Fibroblast of the aortic adventitia (primary cell): ENCODE data around the gene ATXN3. TPM values are rescaled to one million over a fixed set of nuclear protein-coding genes. Genes with fewer than 3 reads are reported as not detected.
"Not testable (repeated sequence)": the region's sequence is repeated elsewhere in the genome, so short reads cannot be mapped to it uniquely, and the experiment has no call there.

Experiments
- DNase-seq: peaks from one replicate; pipeline ENCODE4 v3.0.0-alpha.2; 2010; ENCODE audit warnings: low read depth
- H3K4me3 ChIP-seq: 2 replicates; pipeline ENCODE4 v1.5.1; 2011; ENCODE audit warnings: low read depth, mild to moderate bottlenecking, control low read depth, low read length, moderate library complexity
- total RNA-seq: library from RNA; depleted of rRNA; stranded (reverse); fragments of >200 nt; gene quantifications from 2 replicates; pipeline ENCODE4 v1.2.3, GENCODE V29; 2012; ENCODE audit warnings: low replicate concordance
- TF ChIP-seq, protein P1 (sequence below): IDR thresholded peaks from 2 replicates; pipeline ENCODE4 v1.5.1; 2011; ENCODE audit warnings: mild to moderate bottlenecking, low read length, control low read depth, inconsistent platforms; ENCODE audit not compliant: insufficient read depth

ATXN3 gene
- total RNA-seq, 1 donor, result 53.1 TPM

DNA sequence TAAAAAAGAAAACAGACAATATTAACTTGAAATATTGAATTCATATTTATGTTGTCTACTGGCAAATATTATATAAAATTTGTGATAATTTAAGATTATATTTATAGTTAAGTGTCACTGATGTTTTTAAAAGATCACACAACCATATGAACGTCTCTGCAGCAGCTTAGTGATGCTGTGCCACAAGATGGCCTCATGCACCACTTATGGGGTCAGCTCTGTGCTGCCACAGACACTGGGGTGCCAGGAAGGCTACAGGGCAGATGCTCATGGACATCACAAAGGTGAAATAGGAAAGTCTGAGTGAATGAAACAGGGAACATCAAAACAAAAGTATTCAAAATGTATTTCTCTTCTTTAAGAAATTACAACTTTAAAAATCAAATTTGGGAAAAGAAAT, 13.1 kb downstream of the ATXN3 start:
- TF ChIP-seq, protein P1, sequence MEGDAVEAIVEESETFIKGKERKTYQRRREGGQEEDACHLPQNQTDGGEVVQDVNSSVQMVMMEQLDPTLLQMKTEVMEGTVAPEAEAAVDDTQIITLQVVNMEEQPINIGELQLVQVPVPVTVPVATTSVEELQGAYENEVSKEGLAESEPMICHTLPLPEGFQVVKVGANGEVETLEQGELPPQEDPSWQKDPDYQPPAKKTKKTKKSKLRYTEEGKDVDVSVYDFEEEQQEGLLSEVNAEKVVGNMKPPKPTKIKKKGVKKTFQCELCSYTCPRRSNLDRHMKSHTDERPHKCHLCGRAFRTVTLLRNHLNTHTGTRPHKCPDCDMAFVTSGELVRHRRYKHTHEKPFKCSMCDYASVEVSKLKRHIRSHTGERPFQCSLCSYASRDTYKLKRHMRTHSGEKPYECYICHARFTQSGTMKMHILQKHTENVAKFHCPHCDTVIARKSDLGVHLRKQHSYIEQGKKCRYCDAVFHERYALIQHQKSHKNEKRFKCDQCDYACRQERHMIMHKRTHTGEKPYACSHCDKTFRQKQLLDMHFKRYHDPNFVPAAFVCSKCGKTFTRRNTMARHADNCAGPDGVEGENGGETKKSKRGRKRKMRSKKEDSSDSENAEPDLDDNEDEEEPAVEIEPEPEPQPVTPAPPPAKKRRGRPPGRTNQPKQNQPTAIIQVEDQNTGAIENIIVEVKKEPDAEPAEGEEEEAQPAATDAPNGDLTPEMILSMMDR, result no peak

DNA sequence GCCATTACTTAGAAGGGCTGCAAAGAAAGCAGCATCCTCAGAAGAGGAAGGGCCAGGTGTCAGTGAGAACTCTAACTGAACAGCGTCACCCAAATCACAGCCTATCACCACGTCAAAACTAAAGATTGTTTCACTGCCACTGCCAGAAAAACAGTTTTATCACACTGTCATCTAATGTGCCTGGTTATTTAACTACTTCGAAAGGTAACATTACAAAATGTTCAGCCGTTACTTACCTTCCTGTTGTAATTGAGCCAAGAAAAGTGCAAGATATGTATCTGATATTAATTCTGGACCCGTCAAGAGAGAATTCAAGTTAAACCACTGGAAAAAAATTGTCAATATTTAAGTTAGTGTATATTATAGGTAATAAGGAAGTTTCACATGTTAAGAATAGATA, 17.9 kb downstream of the ATXN3 start:
- DNase-seq, result no peak
- TF ChIP-seq, protein P1, result no peak
- no peak overlapping the region for H3K4me3 ChIP-seq

More for the DNA sequence above, 13.1 kb downstream of the ATXN3 start:
- no peak for DNase-seq
- H3K4me3 ChIP-seq, result no peak overlapping the region

DNA sequence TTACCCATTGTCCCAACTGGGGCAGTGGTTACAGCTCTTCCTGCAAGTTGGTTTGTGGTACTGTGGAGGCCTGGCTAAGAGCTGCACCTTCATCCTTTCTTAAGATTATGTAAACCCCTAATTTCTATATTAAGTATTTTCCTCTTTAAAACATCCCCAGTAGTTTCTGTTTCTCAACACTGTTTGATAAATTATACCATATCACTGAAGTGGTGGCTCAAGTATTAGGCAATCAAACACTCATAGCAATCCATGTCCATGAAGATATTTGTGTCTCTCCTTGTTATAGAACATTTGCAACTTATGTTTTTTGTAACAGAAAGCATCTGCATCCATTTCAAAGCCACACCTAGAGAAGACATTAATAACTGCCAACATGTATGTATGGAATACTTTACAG, 31.8 kb downstream of the ATXN3 start:
- H3K4me3 ChIP-seq, result no peak overlapping the region
- TF ChIP-seq, protein P1, result no peak
- DNase-seq, result peak; percentile 5

DNA sequence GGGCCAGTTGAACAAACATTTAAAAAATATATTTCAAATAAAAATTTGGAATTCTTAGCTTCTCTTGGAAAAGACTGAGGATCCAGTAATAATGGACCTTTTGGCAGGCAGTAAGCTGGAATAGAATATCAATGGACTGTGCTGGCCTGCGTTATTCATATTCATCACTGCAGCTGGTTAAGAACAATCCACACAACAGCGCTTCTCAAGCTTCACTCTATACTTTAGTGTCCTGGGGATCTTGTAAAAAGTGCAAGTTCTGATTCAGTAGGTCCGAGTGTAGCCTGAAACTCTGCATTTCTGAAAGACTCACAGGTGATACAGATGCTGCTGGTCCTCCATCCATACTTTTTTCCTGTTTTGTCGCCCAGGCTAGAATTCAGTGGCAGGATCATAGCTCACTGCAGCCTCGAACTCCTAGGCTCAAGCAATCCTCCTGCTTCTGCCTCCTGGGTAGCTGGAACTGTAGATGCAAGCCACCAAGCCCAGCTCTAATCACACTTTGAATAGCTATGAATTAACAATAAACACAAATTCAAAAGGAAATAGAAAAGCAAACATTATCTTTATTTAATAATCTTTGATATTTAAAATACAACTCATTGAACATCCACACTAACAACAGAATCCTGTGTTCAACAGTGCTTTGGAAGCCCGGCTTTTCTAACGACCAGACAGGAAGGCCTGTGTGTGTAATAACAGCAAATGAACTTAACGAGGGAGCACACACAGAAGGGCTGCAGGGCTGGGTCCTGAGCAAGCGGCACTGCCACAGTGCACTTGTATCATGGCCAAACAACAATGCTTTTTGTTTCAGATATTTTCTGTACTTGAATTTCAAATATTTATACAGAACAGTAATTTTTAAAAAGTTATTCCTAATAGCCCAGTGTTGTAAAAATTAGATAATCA, 48.1 kb downstream of the ATXN3 start:
- TF ChIP-seq, protein P1, result no peak

DNA sequence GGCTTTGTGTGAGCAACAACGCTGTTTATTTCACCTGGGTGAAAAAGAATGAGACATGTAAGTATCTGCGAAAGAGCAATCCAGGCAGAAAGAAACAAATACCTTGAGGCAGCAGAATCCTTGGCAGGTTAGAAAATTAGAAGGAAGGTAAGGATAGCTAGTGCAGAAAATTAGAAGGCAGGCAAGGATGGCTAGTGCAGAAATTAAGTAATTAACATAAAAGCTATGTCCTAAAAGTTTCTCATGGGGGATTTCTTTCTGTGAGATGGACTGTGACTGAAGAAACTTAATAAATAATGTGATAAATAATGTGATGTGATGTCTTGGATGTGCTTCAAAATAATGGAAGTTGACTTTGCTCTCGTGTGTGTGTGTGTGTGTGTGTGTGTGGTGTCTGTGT, 56.6 kb downstream of the ATXN3 start:
- no peak overlapping the region for H3K4me3 ChIP-seq
- DNase-seq, result no peak
- TF ChIP-seq, protein P1, result no peak

More for the DNA sequence above, 48.1 kb downstream of the ATXN3 start:
- no peak for DNase-seq
- no peak overlapping the region for H3K4me3 ChIP-seq

DNA sequence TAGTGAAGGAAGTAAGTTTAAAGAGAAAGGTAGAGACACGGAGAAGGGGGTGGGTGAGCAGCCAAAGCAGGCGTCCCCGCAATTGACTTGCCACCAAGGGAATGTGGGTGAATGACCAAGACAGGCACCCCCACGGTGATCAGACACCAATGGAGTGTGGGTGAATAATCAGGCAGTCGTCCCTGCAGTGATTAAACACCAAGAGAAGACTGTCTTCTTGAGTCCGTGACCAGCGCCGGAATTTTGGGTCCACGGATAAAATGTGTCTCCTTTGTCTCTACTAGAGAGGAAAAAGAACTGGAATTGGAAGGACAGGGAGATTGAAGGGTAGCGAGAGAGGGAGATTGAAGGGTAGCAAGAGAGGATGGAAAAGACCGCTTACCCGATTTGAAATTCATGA, 57.2 kb downstream of the ATXN3 start:
- H3K4me3 ChIP-seq, result not testable (repeated sequence)

DNA sequence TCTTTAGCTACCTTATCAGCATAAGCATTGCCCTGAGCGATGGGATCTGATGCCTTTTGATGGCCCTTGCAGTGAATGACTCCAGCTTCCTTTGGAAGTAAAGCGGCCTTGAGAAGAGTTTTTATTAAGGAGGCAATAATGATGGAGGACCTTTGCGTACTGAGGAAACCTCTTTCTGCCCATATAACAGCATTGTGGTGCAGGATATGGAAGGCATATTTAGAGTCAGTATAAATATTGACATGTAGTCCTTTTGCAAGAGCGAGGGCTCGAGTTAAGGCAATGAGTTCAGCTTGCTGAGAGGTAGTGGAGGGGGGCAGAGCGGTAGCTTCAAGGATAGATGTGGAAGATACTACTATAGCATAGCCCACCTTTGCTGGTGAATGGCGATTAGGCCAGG, 60.5 kb downstream of the ATXN3 start:
- DNase-seq, H3K4me3 ChIP-seq: not testable (repeated sequence)

More for the DNA sequence above, 57.2 kb downstream of the ATXN3 start:
- not testable (repeated sequence) for DNase-seq

DNA sequence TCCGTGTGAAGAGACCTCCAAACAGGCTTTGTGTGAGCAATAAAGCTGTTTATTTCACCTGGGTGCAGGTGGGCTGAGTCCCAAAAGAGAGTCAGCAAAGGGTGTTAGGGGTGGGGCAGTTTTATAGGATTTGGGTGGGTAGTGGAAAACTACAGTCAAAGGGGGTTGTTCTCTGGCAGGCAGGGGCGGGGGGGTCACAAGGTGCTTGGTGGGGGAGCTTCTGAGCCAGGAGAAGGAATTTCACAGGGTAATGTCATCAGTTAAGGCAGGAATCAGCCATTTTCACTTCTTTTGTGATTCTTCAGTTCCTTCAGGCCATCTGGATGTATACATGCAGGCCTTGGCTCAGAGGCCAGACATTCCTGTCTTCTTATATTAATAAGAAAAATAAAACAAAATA, 64.6 kb downstream of the ATXN3 start:
- DNase-seq, H3K4me3 ChIP-seq: not testable (repeated sequence)
